GM12865 (cell line): ENCODE data around the gene RAB24.

Experiments used
- DNase-seq: peaks from one replicate; pipeline ENCODE4 v3.0.0; 2010; ENCODE audit warnings: low read depth
- H3K4me3 ChIP-seq: 2 replicates; pipeline ENCODE4 v1.5.1; 2011; ENCODE audit warnings: mild to moderate bottlenecking, low read depth, low read length, control low read depth
- TF ChIP-seq, protein P1 (sequence below): IDR thresholded peaks from 2 replicates; pipeline ENCODE4 v1.5.1; 2011; ENCODE audit warnings: low read length, control low read depth, low read depth, inconsistent platforms; ENCODE audit not compliant: insufficient read depth; ENCODE audit errors: missing control alignments

The RAB24 gene

GRCh38 chr5:177332896-177333260 lies 29.4 kb upstream of the RAB24 start:
- no peak overlapping the region for H3K4me3 ChIP-seq
- TF ChIP-seq, protein P1, sequence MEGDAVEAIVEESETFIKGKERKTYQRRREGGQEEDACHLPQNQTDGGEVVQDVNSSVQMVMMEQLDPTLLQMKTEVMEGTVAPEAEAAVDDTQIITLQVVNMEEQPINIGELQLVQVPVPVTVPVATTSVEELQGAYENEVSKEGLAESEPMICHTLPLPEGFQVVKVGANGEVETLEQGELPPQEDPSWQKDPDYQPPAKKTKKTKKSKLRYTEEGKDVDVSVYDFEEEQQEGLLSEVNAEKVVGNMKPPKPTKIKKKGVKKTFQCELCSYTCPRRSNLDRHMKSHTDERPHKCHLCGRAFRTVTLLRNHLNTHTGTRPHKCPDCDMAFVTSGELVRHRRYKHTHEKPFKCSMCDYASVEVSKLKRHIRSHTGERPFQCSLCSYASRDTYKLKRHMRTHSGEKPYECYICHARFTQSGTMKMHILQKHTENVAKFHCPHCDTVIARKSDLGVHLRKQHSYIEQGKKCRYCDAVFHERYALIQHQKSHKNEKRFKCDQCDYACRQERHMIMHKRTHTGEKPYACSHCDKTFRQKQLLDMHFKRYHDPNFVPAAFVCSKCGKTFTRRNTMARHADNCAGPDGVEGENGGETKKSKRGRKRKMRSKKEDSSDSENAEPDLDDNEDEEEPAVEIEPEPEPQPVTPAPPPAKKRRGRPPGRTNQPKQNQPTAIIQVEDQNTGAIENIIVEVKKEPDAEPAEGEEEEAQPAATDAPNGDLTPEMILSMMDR = no peak
- DNase-seq = no peak

DNA sequence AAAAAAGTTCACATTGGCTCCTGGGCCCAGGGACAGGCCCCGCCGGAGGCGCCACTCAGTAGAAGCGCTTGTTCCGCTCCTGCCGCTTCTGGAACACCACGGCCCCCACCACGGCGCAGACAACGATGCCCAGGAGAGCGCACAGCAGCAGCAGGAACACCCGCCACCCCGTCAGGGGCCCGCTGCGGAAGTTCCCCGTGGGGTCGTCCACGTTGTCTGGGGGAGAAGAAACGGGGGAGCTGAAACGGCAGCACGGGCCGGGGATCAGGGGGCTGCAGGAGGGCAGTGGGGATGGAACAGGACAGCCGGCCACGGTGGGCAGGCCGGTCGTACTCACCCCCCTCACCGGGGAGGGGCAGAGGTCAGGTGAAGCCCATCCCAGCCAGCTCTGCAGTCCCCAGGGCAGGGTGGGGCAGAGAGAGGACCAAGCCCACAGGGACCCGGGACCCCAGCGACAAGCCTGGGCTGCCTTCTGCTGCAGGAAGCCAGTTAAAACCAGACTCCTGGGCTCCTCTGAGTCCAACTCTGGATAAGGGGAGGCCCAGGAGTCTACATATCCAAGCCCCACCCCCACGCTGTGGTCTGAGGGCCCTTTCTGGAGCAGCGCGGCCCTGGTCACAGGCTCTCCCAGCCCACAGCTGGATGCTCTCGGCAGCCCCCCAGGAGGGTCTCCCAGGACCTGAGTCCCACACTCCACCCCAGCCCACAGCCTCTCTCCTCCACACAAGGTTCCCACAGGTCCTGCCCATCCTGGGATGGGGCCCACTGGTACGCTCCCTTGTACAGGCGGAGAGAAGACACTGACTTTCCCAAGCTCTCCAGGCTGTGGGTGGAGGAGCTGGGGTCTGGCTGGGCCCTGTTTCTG lies 28.7 kb upstream of the RAB24 start:
- DNase-seq = no peak
- no peak overlapping the region for H3K4me3 ChIP-seq
- TF ChIP-seq, protein P1 = no peak

DNA sequence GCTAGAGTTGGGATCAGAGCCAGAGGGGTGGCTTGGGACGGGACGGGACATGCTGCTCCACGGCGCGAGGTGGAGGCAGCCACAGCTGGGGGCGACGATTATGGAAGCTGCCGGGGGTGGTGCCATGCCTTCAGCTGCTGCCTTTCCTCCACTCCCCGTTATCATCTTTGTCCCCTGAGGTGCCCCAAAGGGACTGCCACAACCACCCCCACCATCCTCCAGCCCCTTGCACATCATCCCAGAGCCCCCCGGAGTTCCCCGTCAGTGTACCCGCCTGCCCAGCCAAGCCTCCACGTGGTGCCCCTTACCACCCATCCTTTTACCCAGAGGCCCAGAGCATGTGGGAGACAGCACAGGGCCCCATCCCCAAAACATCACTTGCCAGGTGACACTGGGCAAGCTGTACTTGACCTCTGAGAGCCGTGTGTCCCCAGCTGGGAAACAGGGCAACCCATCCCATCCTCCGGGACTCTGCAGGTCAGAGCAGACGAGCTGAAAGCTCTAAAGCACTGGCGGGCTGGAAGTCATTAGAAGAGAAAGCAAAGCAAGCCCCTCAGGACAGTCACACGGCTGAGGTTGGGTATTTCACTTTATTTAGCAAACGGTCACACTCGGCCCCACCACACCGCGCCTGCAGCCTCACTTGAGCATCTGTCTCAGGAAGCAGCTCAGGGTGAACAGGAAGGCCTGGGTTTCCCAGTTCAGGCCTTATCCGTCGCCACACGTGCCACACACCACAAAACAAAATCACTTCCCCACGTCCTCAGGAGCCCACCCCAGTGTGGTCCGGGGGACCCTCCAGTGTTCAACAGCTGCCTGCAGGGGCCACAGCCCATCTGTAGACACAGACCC lies 27.7 kb upstream of the RAB24 start:
- TF ChIP-seq, protein P1 = no peak
- no peak for DNase-seq
- H3K4me3 ChIP-seq = no peak overlapping the region

GRCh38 chr5:177329883-177330282 lies 26.4 kb upstream of the RAB24 start:
- no peak for DNase-seq
- no peak overlapping the region for H3K4me3 ChIP-seq
- TF ChIP-seq, protein P1 = no peak

GRCh38 chr5:177328545-177329231 lies 25.2 kb upstream of the RAB24 start:
- H3K4me3 ChIP-seq = no peak overlapping the region
- no peak for DNase-seq
- TF ChIP-seq, protein P1 = no peak

- no peak overlapping the region for H3K4me3 ChIP-seq
- TF ChIP-seq, protein P1 = no peak
Observed at GRCh38 chr5:177327539-177328522, 24.3 kb upstream of the RAB24 start.

More at GRCh38 chr5:177327539-177328522, 24.3 kb upstream of the RAB24 start:
- no peak for DNase-seq
